Keratinocyte (primary cell): ENCODE results near the gene EHHADH.

Source experiments
- CTCF ChIP-seq, 3 experiments: IDR thresholded peaks in 1 of 3; conservative IDR thresholded peaks in 1 of 3; optimal IDR thresholded peaks in 1 of 3; 2 replicates in 2 of 3; 3 replicates in 1 of 3; pipeline versions ENCODE3 to v1.5.1; 2011; ENCODE audit warnings: low read length in 3 of 3, mild to moderate bottlenecking in 3 of 3, moderate library complexity in 2 of 3, control low read depth in 1 of 3, inconsistent platforms in 1 of 3; ENCODE audit not compliant: insufficient read depth in 2 of 3; ENCODE audit errors: extremely low read depth in 1 of 3
- EZH2 ChIP-seq: IDR thresholded peaks from one replicate; pipeline ENCODE4 v1.6.1; 2012; ENCODE audit warnings: inconsistent platforms, mild to moderate bottlenecking, low read length, moderate library complexity

GRCh38 chr3:185153861-185154629, 99.8 kb downstream of the EHHADH start:
- TF ChIP-seq CTCF (optimal IDR thresholded peaks at IDR 0.05 in 1 of 3, IDR thresholded peaks at IDR 0.05 in 1 of 3, conservative IDR thresholded peaks at IDR 0.05 in 1 of 3; ENCODE audit: extremely low read depth in 1 of 3, insufficient read depth in 2 of 3, low read length in 3 of 3) (no peak), EZH2 (no peak)
